Chondrocyte (in vitro differentiated cells): ENCODE measurements around the gene MAP2K2. TPM values are rescaled to one million over a fixed set of nuclear protein-coding genes. Genes with fewer than 3 reads are reported as not detected.

Experiments used
- DNase-seq: peaks from one replicate; pipeline ENCODE4 v3.0.0; 2021; ENCODE audit warnings: mixed read lengths, low spot score
- H3K27ac Mint-ChIP-seq: one replicate; pipeline ENCODE4 v1.8.0; 2021; ENCODE audit warnings: mild to moderate bottlenecking, moderate library complexity, mixed read lengths; ENCODE audit not compliant: unreplicated experiment
- H3K27me3 Mint-ChIP-seq: 2 replicates; pipeline ENCODE4 v1.8.0; 2021; ENCODE audit warnings: low read depth, mixed read lengths
- H3K36me3 Mint-ChIP-seq: 2 replicates; pipeline ENCODE4 v1.8.0; 2021; ENCODE audit warnings: low read depth, mixed read lengths
- H3K4me1 Mint-ChIP-seq: 2 replicates; pipeline ENCODE4 v1.8.0; 2021; ENCODE audit warnings: low read depth, mild to moderate bottlenecking, mixed read lengths
- H3K4me3 Mint-ChIP-seq: one replicate; pipeline ENCODE4 v1.8.0; 2021; ENCODE audit warnings: mild to moderate bottlenecking, moderate library complexity, mixed read lengths; ENCODE audit not compliant: unreplicated experiment
- H3K9me3 Mint-ChIP-seq: 2 replicates; pipeline ENCODE4 v1.8.0; 2021; ENCODE audit warnings: low read depth, mixed read lengths
- CTCF ChIP-seq: fragments of 200-600 bp; sonication (generic); IDR thresholded peaks from 2 replicates; pipeline ENCODE4 v1.5.0; 2021; ENCODE audit warnings: antibody characterized with exemption, mild to moderate bottlenecking, moderate library complexity
- total RNA-seq: library from RNA; stranded (reverse); gene quantifications from 3 replicates; pipeline ENCODE4 v1.2.1, GENCODE V29; 2021

MAP2K2 gene
- total RNA-seq, 1 donor from 2014 or later: 158 TPM

GRCh38 chr19:4077007-4077374 lies 46.9 kb downstream of the MAP2K2 start:
- no peaks in the 10 kb centered on the region for H3K27me3 Mint-ChIP-seq
- DNase-seq: no peak
- TF ChIP-seq CTCF: no peak

GRCh38 chr19:4075373-4075772 lies 48.5 kb downstream of the MAP2K2 start:
- no peak for TF ChIP-seq CTCF
- peaks cover 5% of the 10 kb centered on the region for H3K4me1 Mint-ChIP-seq
- no peak overlapping the region for H3K4me3 Mint-ChIP-seq
- no peaks in the 10 kb centered on the region for H3K27me3 Mint-ChIP-seq
- DNase-seq: no peak
- H3K36me3 Mint-ChIP-seq: no peaks in the 10 kb centered on the region
- no peak overlapping the region for H3K27ac Mint-ChIP-seq
- no peaks in the 10 kb centered on the region for H3K9me3 Mint-ChIP-seq

More at GRCh38 chr19:4077007-4077374, 46.9 kb downstream of the MAP2K2 start:
- peaks cover 5% of the 10 kb centered on the region for H3K4me1 Mint-ChIP-seq
- H3K27ac Mint-ChIP-seq: no peak overlapping the region
- H3K9me3 Mint-ChIP-seq: no peaks in the 10 kb centered on the region
- no peaks in the 10 kb centered on the region for H3K36me3 Mint-ChIP-seq
- no peak overlapping the region for H3K4me3 Mint-ChIP-seq

DNA sequence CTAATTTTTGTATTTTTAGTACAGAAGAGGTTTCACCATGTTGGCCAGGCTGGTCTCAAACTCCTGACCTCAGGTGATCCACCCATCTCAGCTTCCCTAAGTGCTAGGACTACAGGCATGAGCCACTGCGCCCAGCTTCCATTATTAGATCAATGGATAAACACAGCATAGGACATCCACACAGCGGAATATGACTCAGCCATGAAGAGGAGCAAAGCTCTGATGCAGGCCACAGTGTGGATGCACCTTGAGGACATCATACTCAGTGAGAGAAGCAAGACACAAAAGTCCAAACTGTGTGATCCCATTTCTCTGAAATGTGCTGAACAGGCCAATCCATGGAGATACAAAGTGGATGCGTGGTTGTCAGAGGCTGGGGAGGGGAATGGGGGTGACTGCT lies 52.3 kb downstream of the MAP2K2 start:
- H3K27me3 Mint-ChIP-seq: no peaks in the 10 kb centered on the region
- H3K4me1 Mint-ChIP-seq: peaks cover 7% of the 10 kb centered on the region
- no peak for TF ChIP-seq CTCF
- H3K27ac Mint-ChIP-seq: no peak overlapping the region
- no peaks in the 10 kb centered on the region for H3K9me3 Mint-ChIP-seq
- H3K4me3 Mint-ChIP-seq: no peak overlapping the region
- no peak for DNase-seq
- H3K36me3 Mint-ChIP-seq: no peaks in the 10 kb centered on the region

GRCh38 chr19:4069331-4069959 lies 54.5 kb downstream of the MAP2K2 start:
- H3K4me3 Mint-ChIP-seq: no peak overlapping the region
- H3K9me3 Mint-ChIP-seq: no peaks in the 10 kb centered on the region
- no peak overlapping the region for H3K27ac Mint-ChIP-seq

More at GRCh38 chr19:4069331-4069959, 54.5 kb downstream of the MAP2K2 start:
- no peaks in the 10 kb centered on the region for H3K36me3 Mint-ChIP-seq
- no peaks in the 10 kb centered on the region for H3K27me3 Mint-ChIP-seq
- TF ChIP-seq CTCF: no peak
- peaks cover 7% of the 10 kb centered on the region for H3K4me1 Mint-ChIP-seq
- DNase-seq: no peak
